Activated B cell treated with CpG ODN at 0.5 μM for 24 hours (primary cell): ENCODE data around the gene SLC29A3. TPM values are rescaled to one million over a fixed set of nuclear protein-coding genes. Genes with fewer than 3 reads are reported as not detected.

Experiments used
- ATAC-seq: fragments of 200-7000 bp; cut with Tn5 transposase; one replicate; pipeline ENCODE4 v1.10.0; 2021; ENCODE audit warnings: low read depth, mild to moderate bottlenecking, moderate library complexity
- CTCF ChIA-PET: fragments of 350-600 bp; sonication (Branson Sonifier 250); formaldehyde crosslinking; loops from one replicate; lab custom pipeline; 2021; ENCODE audit warnings: antibody characterized with exemption; lab: Charles Lee
- POLR2A ChIA-PET: fragments of 350-600 bp; sonication (Branson Sonifier 250); formaldehyde crosslinking; loops from one replicate; lab custom pipeline; 2021; ENCODE audit warnings: antibody characterized with exemption; lab: Charles Lee
- DNase-seq: peaks from one replicate; pipeline ENCODE4 v3.0.0; 2022
- H3K27ac Mint-ChIP-seq: one replicate; pipeline ENCODE4 v1.8.0; 2020; ENCODE audit warnings: mixed read lengths
- H3K27me3 Mint-ChIP-seq: one replicate; pipeline ENCODE4 v1.8.0; 2021; ENCODE audit warnings: mixed read lengths
- H3K36me3 Mint-ChIP-seq: one replicate; pipeline ENCODE4 v1.8.0; 2021; ENCODE audit warnings: low read depth, mixed read lengths
- H3K4me1 Mint-ChIP-seq: one replicate; pipeline ENCODE4 v1.8.0; 2021; ENCODE audit warnings: mixed read lengths
- H3K4me3 Mint-ChIP-seq: one replicate; pipeline ENCODE4 v1.8.0; 2020; ENCODE audit warnings: mild to moderate bottlenecking, mixed read lengths
- H3K9me3 Mint-ChIP-seq: one replicate; pipeline ENCODE4 v1.8.0; 2020; ENCODE audit warnings: mixed read lengths
- intact Hi-C: fragments of 100-400 bp; cut with micrococcal nuclease; formaldehyde crosslinking; loops from one replicate; pipeline ENCODE4 v1.15.1; 2024
- total RNA-seq: library from RNA; stranded (reverse); gene quantifications from 2 replicates; pipeline ENCODE4 v1.2.3, GENCODE V29; 2022
- TF ChIP-seq, protein P1 (sequence below): fragments of 200-600 bp; IDR thresholded peaks from one replicate; pipeline ENCODE4 v1.8.0; 2022; ENCODE audit warnings: antibody characterized with exemption, mild to moderate bottlenecking

Gene SLC29A3
- total RNA-seq, 1 donor from 2014 or later, result 4.3 TPM

DNA sequence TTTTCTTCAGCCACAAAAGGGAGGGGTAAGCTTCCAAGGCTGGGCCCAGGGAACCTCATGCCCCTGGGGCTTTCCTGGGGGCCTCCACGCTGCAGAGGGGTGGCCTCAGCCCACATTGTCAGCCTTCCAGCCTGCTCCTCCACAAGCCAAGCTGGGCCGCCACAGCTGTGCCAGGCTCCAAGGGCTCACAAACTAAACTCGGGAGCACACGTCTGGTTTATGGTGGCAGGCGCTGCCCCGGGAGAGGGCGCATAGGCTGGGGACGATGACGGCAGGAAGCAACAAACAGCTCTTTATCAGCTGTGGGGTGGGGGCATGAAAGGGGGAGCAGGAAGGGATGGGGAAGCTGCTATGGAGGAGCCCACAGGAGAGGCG lies 71.4 kb downstream of the SLC29A3 start:
- TF ChIP-seq, protein P1, sequence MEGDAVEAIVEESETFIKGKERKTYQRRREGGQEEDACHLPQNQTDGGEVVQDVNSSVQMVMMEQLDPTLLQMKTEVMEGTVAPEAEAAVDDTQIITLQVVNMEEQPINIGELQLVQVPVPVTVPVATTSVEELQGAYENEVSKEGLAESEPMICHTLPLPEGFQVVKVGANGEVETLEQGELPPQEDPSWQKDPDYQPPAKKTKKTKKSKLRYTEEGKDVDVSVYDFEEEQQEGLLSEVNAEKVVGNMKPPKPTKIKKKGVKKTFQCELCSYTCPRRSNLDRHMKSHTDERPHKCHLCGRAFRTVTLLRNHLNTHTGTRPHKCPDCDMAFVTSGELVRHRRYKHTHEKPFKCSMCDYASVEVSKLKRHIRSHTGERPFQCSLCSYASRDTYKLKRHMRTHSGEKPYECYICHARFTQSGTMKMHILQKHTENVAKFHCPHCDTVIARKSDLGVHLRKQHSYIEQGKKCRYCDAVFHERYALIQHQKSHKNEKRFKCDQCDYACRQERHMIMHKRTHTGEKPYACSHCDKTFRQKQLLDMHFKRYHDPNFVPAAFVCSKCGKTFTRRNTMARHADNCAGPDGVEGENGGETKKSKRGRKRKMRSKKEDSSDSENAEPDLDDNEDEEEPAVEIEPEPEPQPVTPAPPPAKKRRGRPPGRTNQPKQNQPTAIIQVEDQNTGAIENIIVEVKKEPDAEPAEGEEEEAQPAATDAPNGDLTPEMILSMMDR, result no peak
- Mint-ChIP-seq H3K27ac (no peak overlapping the region), H3K9me3 (no peaks in the 10 kb centered on the region), H3K4me1 (no peaks in the 10 kb centered on the region), H3K4me3 (no peak overlapping the region), H3K36me3 (no peaks in the 10 kb centered on the region), H3K27me3 (peaks cover 35% of the 10 kb centered on the region)
- ChIA-PET POLR2A (no interaction called here), CTCF (interaction anchor here (1.6 kb wide), 1 partner anchor 71 kb away, joined by 6 read pairs; the partner anchor contains the start of gene SLC29A3)
- no peak for ATAC-seq
- no peak for DNase-seq
- intact Hi-C loops, result no loop called here

DNA sequence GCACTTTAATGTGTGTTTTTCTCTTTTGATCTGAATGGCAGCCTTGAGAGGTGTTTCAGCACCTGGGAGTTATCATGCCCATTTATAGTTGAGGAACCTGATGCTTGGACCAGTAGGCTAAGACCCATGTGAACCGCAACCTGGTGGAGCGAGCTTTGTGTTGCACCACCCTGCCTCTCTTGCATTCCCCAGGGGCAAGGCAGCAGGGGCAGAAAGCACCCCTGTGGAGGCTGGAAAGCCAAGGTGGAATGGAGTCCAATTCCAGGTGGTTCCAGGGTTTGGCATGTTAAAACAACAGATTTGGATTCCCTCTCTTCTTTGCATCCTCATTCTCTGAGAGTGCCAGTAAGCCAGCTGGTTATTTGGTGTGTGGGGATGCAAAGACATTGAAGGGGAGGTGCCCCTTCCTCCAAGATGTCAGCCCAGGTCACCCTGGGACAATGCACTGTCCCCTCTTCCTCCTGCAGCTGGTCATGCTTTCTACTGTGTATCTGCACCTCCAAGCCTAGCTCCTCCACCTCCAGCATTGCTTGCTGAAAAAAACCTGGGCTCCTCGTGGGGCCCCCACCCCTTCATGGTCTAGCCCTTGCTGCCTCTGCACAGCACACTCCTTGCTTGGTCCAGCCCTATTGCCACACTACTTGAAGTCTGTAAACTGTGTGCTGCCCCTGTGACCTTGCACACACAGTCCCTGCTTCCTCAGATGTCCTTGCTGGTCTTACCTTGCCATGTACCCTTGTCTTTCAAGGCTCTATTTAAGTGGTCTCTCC lies 72.0 kb downstream of the SLC29A3 start:
- peaks cover 5% of the 10 kb centered on the region for H3K4me1 Mint-ChIP-seq
- intact Hi-C loops, result no loop called here
- peaks cover 41% of the 10 kb centered on the region for H3K27me3 Mint-ChIP-seq
- CTCF ChIA-PET, result no interaction called here
- H3K27ac Mint-ChIP-seq, result no peak overlapping the region
- ATAC-seq (no peak), DNase-seq (no peak)
- TF ChIP-seq, protein P1, result no peak
- POLR2A ChIA-PET, result interaction anchor here (0.6 kb wide), 1 partner anchor 436 kb away, joined by 3 read pairs; no protein-coding TSS in a partner anchor
- H3K4me3 Mint-ChIP-seq, result no peak overlapping the region
- no peaks in the 10 kb centered on the region for H3K36me3 Mint-ChIP-seq
- H3K9me3 Mint-ChIP-seq, result no peaks in the 10 kb centered on the region

- H3K9me3 Mint-ChIP-seq, result no peaks in the 10 kb centered on the region
Observed at GRCh38 chr10:71391701-71392100, 72.6 kb downstream of the SLC29A3 start.

GRCh38 chr10:71392292-71392691 lies 73.2 kb downstream of the SLC29A3 start:
- Mint-ChIP-seq H3K4me3 (no peak overlapping the region), H3K9me3 (no peaks in the 10 kb centered on the region), H3K36me3 (no peaks in the 10 kb centered on the region), H3K27ac (no peak overlapping the region), H3K27me3 (peaks cover 42% of the 10 kb centered on the region), H3K4me1 (peaks cover 6% of the 10 kb centered on the region)
- no peak for ATAC-seq
- POLR2A ChIA-PET, result no interaction called here
- DNase-seq, result no peak
- intact Hi-C loops, result no loop called here
- TF ChIP-seq, protein P1, result no peak
- CTCF ChIA-PET, result interaction anchor here (1.1 kb wide), 1 partner anchor 9 kb away, joined by 4 read pairs; no protein-coding TSS in a partner anchor

More at GRCh38 chr10:71391701-71392100, 72.6 kb downstream of the SLC29A3 start:
- Mint-ChIP-seq H3K27me3 (peaks cover 42% of the 10 kb centered on the region), H3K4me1 (peaks cover 6% of the 10 kb centered on the region), H3K4me3 (no peak overlapping the region), H3K27ac (no peak overlapping the region), H3K36me3 (no peaks in the 10 kb centered on the region)
- ATAC-seq, result no peak
- ChIA-PET CTCF (interaction anchor here (1.1 kb wide), 1 partner anchor 8 kb away, joined by 4 read pairs; no protein-coding TSS in a partner anchor), POLR2A (no interaction called here)
- intact Hi-C loops, result no loop called here
- DNase-seq, result no peak
- TF ChIP-seq, protein P1, result no peak
